ENCODE measurements around the gene DOCK9. TPM values are rescaled to one million over a fixed set of nuclear protein-coding genes. Genes with fewer than 3 reads are reported as not detected.

Gene DOCK9
- polyA plus RNA-seq, 3 donors: 0.01 TPM; not detected in 2

DNA sequence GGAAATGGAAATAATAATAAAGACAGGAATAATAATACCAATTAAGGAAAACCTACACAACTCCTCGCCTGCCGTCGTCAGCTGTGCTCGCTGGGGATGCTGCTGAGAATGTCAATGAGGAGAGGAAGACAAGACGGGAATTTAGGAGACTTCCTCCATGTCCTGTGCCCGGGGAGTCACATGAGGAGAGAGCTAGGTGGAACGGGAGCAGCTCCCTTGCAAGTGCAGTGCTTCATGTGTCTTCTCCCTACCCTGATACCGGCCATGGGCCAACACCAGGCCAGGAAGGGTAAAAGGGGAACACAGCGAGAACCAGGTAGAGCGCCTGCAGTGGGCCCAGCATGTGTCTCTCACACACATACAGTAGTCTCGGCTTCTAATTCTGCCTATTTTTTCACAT lies 11.8 kb downstream of the DOCK9 start:
- intact Hi-C loops (cut with micrococcal nuclease): no loop called here
- H3K27me3 Mint-ChIP-seq (ENCODE audit: low read depth in 3 of 3): peaks cover 12 to 36% (median 14%) of the 10 kb centered on the region in 3 donors
- Histone ChIP-seq H2AFZ (ENCODE audit: insufficient read depth, low read depth, low read length, poor library complexity, severe bottlenecking) (no peak overlapping the region), H3K9me3 (replicated peaks in 1 of 2; ENCODE audit: control insufficient read depth in 1 of 2, insufficient read depth in 1 of 2, low read length in 2 of 2) (no peaks in the 10 kb centered on the region), H3K27ac (ENCODE audit: low read depth in 1 of 2, low read length in 2 of 2) (no peak overlapping the region), H3K36me3 (replicated peaks in 1 of 2; ENCODE audit: control insufficient read depth in 1 of 2, insufficient read depth in 2 of 2, low read length in 2 of 2) (no peaks in the 10 kb centered on the region), H3K4me1 (ENCODE audit: control insufficient read depth in 1 of 2, insufficient read depth in 2 of 2, low read length in 2 of 2) (no peaks in the 10 kb centered on the region), H3K27me3 (ENCODE audit: control insufficient read depth in 2 of 2, insufficient read depth in 2 of 2, low read length in 2 of 2) (peaks cover 7 to 8% of the 10 kb centered on the region in 2 donors), H4K20me1 (ENCODE audit: insufficient read depth, low read length) (no peaks in the 10 kb centered on the region), H3K4me2 (replicated peaks; ENCODE audit: extremely low read depth, low read length, poor library complexity, severe bottlenecking) (no peak overlapping the region), H3K4me3 (replicated peaks in 1 of 3; ENCODE audit: low read depth in 2 of 3, low read length in 3 of 3) (no peak overlapping the region), H3K9ac (ENCODE audit: insufficient read depth, low read length, poor library complexity, severe bottlenecking) (no peak overlapping the region), H3K79me2 (ENCODE audit: insufficient read depth, low read length) (no peaks in the 10 kb centered on the region)
- TF ChIP-seq, protein P1, sequence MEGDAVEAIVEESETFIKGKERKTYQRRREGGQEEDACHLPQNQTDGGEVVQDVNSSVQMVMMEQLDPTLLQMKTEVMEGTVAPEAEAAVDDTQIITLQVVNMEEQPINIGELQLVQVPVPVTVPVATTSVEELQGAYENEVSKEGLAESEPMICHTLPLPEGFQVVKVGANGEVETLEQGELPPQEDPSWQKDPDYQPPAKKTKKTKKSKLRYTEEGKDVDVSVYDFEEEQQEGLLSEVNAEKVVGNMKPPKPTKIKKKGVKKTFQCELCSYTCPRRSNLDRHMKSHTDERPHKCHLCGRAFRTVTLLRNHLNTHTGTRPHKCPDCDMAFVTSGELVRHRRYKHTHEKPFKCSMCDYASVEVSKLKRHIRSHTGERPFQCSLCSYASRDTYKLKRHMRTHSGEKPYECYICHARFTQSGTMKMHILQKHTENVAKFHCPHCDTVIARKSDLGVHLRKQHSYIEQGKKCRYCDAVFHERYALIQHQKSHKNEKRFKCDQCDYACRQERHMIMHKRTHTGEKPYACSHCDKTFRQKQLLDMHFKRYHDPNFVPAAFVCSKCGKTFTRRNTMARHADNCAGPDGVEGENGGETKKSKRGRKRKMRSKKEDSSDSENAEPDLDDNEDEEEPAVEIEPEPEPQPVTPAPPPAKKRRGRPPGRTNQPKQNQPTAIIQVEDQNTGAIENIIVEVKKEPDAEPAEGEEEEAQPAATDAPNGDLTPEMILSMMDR (IDR thresholded peaks at IDR 0.05): no peak
- 100% methylated on average over 2 of the region's 11 CpGs for WGBS (ENCODE audit: insufficient coverage)
- no peak for DNase-seq
- H3K36me3 Mint-ChIP-seq: no peaks in the 10 kb centered on the region
- H3K4me1 Mint-ChIP-seq: no peaks in the 10 kb centered on the region
- H3K27ac Mint-ChIP-seq: no peak overlapping the region
- peaks cover 0 to 4% (median 0%) of the 10 kb centered on the region in 7 donors for H3K9me3 Mint-ChIP-seq
- peak overlapping the region in 1 of 2 donors; percentile 54 for H3K4me3 Mint-ChIP-seq

DNA sequence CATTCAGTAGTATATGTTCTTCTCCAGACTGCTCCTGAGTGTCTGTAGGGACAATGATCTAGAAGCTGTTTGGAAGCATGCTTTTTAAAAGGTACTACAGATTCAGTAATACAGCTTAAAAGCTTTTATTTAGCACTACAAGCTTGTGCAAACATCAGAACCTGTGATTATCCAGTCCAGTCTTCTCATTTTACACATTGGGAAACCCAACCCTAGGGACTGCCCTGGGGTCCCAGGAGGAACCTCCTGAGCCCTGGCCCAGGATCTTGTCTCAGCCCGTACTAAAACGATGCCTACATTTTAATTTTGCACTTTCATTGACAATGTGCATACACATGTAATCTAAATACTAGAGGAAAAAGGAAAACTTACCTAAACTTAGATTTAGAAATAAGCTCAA lies 12.5 kb downstream of the DOCK9 start:
- H3K27me3 Mint-ChIP-seq (ENCODE audit: low read depth in 3 of 3): peaks cover 8 to 34% (median 12%) of the 10 kb centered on the region in 3 donors
- no peaks in the 10 kb centered on the region for H3K4me1 ChIP-seq (ENCODE audit: control insufficient read depth in 1 of 2, insufficient read depth in 2 of 2, low read length in 2 of 2)
- no peak overlapping the region for H3K27ac Mint-ChIP-seq
- no peak overlapping the region for H3K4me3 ChIP-seq (replicated peaks in 1 of 3; ENCODE audit: low read depth in 2 of 3, low read length in 3 of 3)
- peaks cover 0 to 4% (median 0%) of the 10 kb centered on the region in 7 donors for H3K9me3 Mint-ChIP-seq
- H3K27me3 ChIP-seq (ENCODE audit: control insufficient read depth in 2 of 2, insufficient read depth in 2 of 2, low read length in 2 of 2): peaks cover 5 to 6% of the 10 kb centered on the region in 2 donors
- no peaks in the 10 kb centered on the region for H4K20me1 ChIP-seq (ENCODE audit: insufficient read depth, low read length)
- H2AFZ ChIP-seq (ENCODE audit: insufficient read depth, low read depth, low read length, poor library complexity, severe bottlenecking): no peak overlapping the region
- H3K9ac ChIP-seq (ENCODE audit: insufficient read depth, low read length, poor library complexity, severe bottlenecking): no peak overlapping the region
- no peak overlapping the region for H3K27ac ChIP-seq (ENCODE audit: low read depth in 1 of 2, low read length in 2 of 2)
- no peaks in the 10 kb centered on the region for H3K79me2 ChIP-seq (ENCODE audit: insufficient read depth, low read length)
- no peaks in the 10 kb centered on the region for H3K9me3 ChIP-seq (replicated peaks in 1 of 2; ENCODE audit: control insufficient read depth in 1 of 2, insufficient read depth in 1 of 2, low read length in 2 of 2)
- no peaks in the 10 kb centered on the region for H3K36me3 ChIP-seq (replicated peaks in 1 of 2; ENCODE audit: control insufficient read depth in 1 of 2, insufficient read depth in 2 of 2, low read length in 2 of 2)
- no peak overlapping the region for H3K4me3 Mint-ChIP-seq
- H3K36me3 Mint-ChIP-seq: no peaks in the 10 kb centered on the region
- intact Hi-C loops (cut with micrococcal nuclease): no loop called here
- no peaks in the 10 kb centered on the region for H3K4me1 Mint-ChIP-seq
- no peak overlapping the region for H3K4me2 ChIP-seq (replicated peaks; ENCODE audit: extremely low read depth, low read length, poor library complexity, severe bottlenecking)
- DNase-seq: no peak
- WGBS (ENCODE audit: insufficient coverage): no CpG with 5 or more reads among the region's 2 CpGs
- TF ChIP-seq, protein P1 (IDR thresholded peaks at IDR 0.05): no peak

Measured in CD14-positive monocyte (primary cell).